ENCODE data around the gene BCLAF1.
"Not testable (repeated sequence)": the region's sequence is repeated elsewhere in the genome, so short reads cannot be mapped to it uniquely, and the experiment has no call there.

BCLAF1 gene

DNA sequence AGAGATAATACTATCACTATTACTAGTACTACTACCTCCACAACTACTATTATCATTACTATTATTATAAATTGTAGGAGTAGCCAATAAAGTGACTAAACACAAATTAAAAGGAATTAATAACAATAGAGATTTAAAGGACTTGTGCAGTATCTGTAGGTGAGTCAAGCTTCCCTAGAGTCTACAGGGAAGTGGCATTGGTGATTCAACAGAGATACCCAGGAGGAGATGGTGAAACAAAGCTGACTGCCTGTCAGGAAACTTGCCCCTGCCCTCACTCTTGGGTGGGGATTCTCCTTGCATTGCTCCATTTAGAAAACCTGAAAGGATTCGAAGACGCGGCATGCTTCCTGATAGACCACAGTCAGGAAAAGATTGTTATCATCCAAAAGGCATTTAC lies 23.3 kb upstream of the BCLAF1 start:
- no peak overlapping the region for H3K4me3 ChIP-seq (ENCODE audit: low read length)
- TF ChIP-seq, protein P1, sequence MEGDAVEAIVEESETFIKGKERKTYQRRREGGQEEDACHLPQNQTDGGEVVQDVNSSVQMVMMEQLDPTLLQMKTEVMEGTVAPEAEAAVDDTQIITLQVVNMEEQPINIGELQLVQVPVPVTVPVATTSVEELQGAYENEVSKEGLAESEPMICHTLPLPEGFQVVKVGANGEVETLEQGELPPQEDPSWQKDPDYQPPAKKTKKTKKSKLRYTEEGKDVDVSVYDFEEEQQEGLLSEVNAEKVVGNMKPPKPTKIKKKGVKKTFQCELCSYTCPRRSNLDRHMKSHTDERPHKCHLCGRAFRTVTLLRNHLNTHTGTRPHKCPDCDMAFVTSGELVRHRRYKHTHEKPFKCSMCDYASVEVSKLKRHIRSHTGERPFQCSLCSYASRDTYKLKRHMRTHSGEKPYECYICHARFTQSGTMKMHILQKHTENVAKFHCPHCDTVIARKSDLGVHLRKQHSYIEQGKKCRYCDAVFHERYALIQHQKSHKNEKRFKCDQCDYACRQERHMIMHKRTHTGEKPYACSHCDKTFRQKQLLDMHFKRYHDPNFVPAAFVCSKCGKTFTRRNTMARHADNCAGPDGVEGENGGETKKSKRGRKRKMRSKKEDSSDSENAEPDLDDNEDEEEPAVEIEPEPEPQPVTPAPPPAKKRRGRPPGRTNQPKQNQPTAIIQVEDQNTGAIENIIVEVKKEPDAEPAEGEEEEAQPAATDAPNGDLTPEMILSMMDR (IDR thresholded peaks at IDR 0.05; ENCODE audit: insufficient read depth, low read depth, low read length, missing control alignments), result no peak
- peak; percentile 85 for DNase-seq (ENCODE audit: low read depth)

DNA sequence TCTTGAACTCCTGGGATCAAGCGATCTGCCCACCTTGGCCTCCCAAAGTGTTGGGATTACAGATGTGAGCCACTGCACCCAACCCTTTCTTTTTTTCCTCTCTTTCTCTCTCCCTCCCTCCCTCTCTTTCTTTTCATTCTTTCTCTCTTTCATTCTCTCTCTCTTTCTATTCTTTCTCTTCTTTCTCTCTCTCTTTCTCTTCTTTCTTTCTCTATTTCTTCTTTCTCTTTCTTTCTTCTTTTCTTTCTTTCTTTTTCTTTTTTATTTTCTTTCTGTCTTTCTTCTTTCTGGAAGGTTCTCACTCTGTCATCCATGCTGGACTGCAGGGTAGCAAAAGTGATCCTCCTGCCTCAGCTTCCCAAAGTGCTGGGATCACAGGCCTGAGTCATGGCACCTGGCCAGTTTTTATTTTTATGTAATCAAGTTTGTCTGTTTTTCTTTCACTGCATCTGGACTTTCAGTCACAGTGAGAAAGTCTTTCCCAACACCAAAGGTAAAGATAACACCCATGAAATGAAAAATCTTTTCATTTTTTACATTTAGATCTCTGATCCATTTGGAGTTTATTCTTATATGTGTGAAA lies 20.2 kb upstream of the BCLAF1 start:
- H3K4me3 ChIP-seq (ENCODE audit: low read length), result no peak overlapping the region
- no peak for DNase-seq (ENCODE audit: low read depth)
- TF ChIP-seq, protein P1 (IDR thresholded peaks at IDR 0.05; ENCODE audit: insufficient read depth, low read depth, low read length, missing control alignments), result no peak

- TF ChIP-seq, protein P1 (IDR thresholded peaks at IDR 0.05; ENCODE audit: insufficient read depth, low read depth, low read length, missing control alignments), result no peak
- no peak overlapping the region for H3K4me3 ChIP-seq (ENCODE audit: low read length)
Observed at GRCh38 chr6:136309171-136309570, 19.5 kb upstream of the BCLAF1 start.

GRCh38 chr6:136308469-136308868 lies 18.8 kb upstream of the BCLAF1 start:
- DNase-seq (ENCODE audit: low read depth); H3K4me3 ChIP-seq (ENCODE audit: low read length): not testable (repeated sequence)

More at GRCh38 chr6:136309171-136309570, 19.5 kb upstream of the BCLAF1 start:
- DNase-seq (ENCODE audit: low read depth), result no peak

- H3K4me3 ChIP-seq (ENCODE audit: low read length), result no peak overlapping the region
- no peak for DNase-seq (ENCODE audit: low read depth)
- TF ChIP-seq, protein P1 (IDR thresholded peaks at IDR 0.05; ENCODE audit: insufficient read depth, low read depth, low read length, missing control alignments), result no peak
Observed at GRCh38 chr6:136307351-136307750, 17.7 kb upstream of the BCLAF1 start.

- no peak for DNase-seq (ENCODE audit: low read depth)
- TF ChIP-seq, protein P1 (IDR thresholded peaks at IDR 0.05; ENCODE audit: insufficient read depth, low read depth, low read length, missing control alignments), result no peak
- H3K4me3 ChIP-seq (ENCODE audit: low read length), result no peak overlapping the region
Observed at GRCh38 chr6:136306466-136306865, 16.8 kb upstream of the BCLAF1 start.

GRCh38 chr6:136304410-136304809 lies 14.8 kb upstream of the BCLAF1 start:
- H3K4me3 ChIP-seq (ENCODE audit: low read length), result no peak overlapping the region
- peak; percentile 82 for DNase-seq (ENCODE audit: low read depth)
- TF ChIP-seq, protein P1 (IDR thresholded peaks at IDR 0.05; ENCODE audit: insufficient read depth, low read depth, low read length, missing control alignments), result no peak
